ENCODE results near the gene RBBP7. TPM values are rescaled to one million over a fixed set of nuclear protein-coding genes. Genes with fewer than 3 reads are reported as not detected.
A peak's percentile ranks its signal among the peaks of the same experiment; 100 is the strongest.

RBBP7 gene
- total RNA-seq, 1 experiment from 2014 or later: 196 TPM

GRCh38 chrX:16852617-16853179 lies 17.5 kb downstream of the RBBP7 start:
- CTCF ChIA-PET: no interaction called here
- BruUV-seq (replicated peaks): TSS peak; percentile 7

GRCh38 chrX:16851827-16852226 lies 18.3 kb downstream of the RBBP7 start:
- no peak overlapping the region for H3K4me3 Mint-ChIP-seq (ENCODE audit: low read depth, unreplicated experiment)
- no peak for TF ChIP-seq CTCF (IDR thresholded peaks at IDR 0.05; ENCODE audit: unreplicated experiment)
- BruUV-seq (replicated peaks): no TSS peak
- H3K9me3 Mint-ChIP-seq (ENCODE audit: low read depth, unreplicated experiment): no peaks in the 10 kb centered on the region
- H3K36me3 Mint-ChIP-seq (ENCODE audit: insufficient read depth, unreplicated experiment): peaks cover 53% of the 10 kb centered on the region
- intact Hi-C loops (cut with micrococcal nuclease; ENCODE audit: unreplicated experiment): no loop called here
- no peak overlapping the region for H3K27ac Mint-ChIP-seq (ENCODE audit: unreplicated experiment)
- no peaks in the 10 kb centered on the region for H3K27me3 Mint-ChIP-seq (ENCODE audit: unreplicated experiment)
- no peaks in the 10 kb centered on the region for H3K4me1 Mint-ChIP-seq (ENCODE audit: low read depth, unreplicated experiment)
- CTCF ChIA-PET: no interaction called here
- no peak for DNase-seq

More at GRCh38 chrX:16852617-16853179, 17.5 kb downstream of the RBBP7 start:
- no peaks in the 10 kb centered on the region for H3K4me1 Mint-ChIP-seq (ENCODE audit: low read depth, unreplicated experiment)
- no peak overlapping the region for H3K27ac Mint-ChIP-seq (ENCODE audit: unreplicated experiment)
- no peak overlapping the region for H3K4me3 Mint-ChIP-seq (ENCODE audit: low read depth, unreplicated experiment)
- no peak for DNase-seq
- H3K27me3 Mint-ChIP-seq (ENCODE audit: unreplicated experiment): no peaks in the 10 kb centered on the region
- H3K9me3 Mint-ChIP-seq (ENCODE audit: low read depth, unreplicated experiment): no peaks in the 10 kb centered on the region
- intact Hi-C loops (cut with micrococcal nuclease; ENCODE audit: unreplicated experiment): no loop called here
- no peak for TF ChIP-seq CTCF (IDR thresholded peaks at IDR 0.05; ENCODE audit: unreplicated experiment)
- H3K36me3 Mint-ChIP-seq (ENCODE audit: insufficient read depth, unreplicated experiment): peaks cover 54% of the 10 kb centered on the region

GRCh38 chrX:16851421-16851820 lies 18.7 kb downstream of the RBBP7 start:
- CTCF ChIA-PET: no interaction called here
- H3K36me3 Mint-ChIP-seq (ENCODE audit: insufficient read depth, unreplicated experiment): peaks cover 53% of the 10 kb centered on the region
- DNase-seq: no peak
- H3K27ac Mint-ChIP-seq (ENCODE audit: unreplicated experiment): no peak overlapping the region
- H3K9me3 Mint-ChIP-seq (ENCODE audit: low read depth, unreplicated experiment): no peaks in the 10 kb centered on the region
- BruUV-seq (replicated peaks): no TSS peak
- no peaks in the 10 kb centered on the region for H3K27me3 Mint-ChIP-seq (ENCODE audit: unreplicated experiment)
- intact Hi-C loops (cut with micrococcal nuclease; ENCODE audit: unreplicated experiment): no loop called here
- TF ChIP-seq CTCF (IDR thresholded peaks at IDR 0.05; ENCODE audit: unreplicated experiment): no peak
- H3K4me3 Mint-ChIP-seq (ENCODE audit: low read depth, unreplicated experiment): no peak overlapping the region
- no peaks in the 10 kb centered on the region for H3K4me1 Mint-ChIP-seq (ENCODE audit: low read depth, unreplicated experiment)

- Mint-ChIP-seq H3K36me3 (ENCODE audit: insufficient read depth, unreplicated experiment) (peaks cover 35% of the 10 kb centered on the region), H3K4me1 (ENCODE audit: low read depth, unreplicated experiment) (no peaks in the 10 kb centered on the region), H3K27ac (ENCODE audit: unreplicated experiment) (no peak overlapping the region), H3K9me3 (ENCODE audit: low read depth, unreplicated experiment) (no peaks in the 10 kb centered on the region), H3K4me3 (ENCODE audit: low read depth, unreplicated experiment) (no peak overlapping the region), H3K27me3 (ENCODE audit: unreplicated experiment) (no peaks in the 10 kb centered on the region)
- DNase-seq: no peak
- no peak for TF ChIP-seq CTCF (IDR thresholded peaks at IDR 0.05; ENCODE audit: unreplicated experiment)
- intact Hi-C loops (cut with micrococcal nuclease; ENCODE audit: unreplicated experiment): no loop called here
- CTCF ChIA-PET: no interaction called here
- BruUV-seq (replicated peaks): no TSS peak
Measured at GRCh38 chrX:16848541-16848940, 21.6 kb downstream of the RBBP7 start.
